NCI-H510A (cell line): Measurements from ENCODE around the gene EMC10.

ENCODE experiments used
- DNase-seq: peaks from one replicate; lab custom pipeline; 2025; lab: John Stamatoyannopoulos, UW

Gene EMC10

DNA sequence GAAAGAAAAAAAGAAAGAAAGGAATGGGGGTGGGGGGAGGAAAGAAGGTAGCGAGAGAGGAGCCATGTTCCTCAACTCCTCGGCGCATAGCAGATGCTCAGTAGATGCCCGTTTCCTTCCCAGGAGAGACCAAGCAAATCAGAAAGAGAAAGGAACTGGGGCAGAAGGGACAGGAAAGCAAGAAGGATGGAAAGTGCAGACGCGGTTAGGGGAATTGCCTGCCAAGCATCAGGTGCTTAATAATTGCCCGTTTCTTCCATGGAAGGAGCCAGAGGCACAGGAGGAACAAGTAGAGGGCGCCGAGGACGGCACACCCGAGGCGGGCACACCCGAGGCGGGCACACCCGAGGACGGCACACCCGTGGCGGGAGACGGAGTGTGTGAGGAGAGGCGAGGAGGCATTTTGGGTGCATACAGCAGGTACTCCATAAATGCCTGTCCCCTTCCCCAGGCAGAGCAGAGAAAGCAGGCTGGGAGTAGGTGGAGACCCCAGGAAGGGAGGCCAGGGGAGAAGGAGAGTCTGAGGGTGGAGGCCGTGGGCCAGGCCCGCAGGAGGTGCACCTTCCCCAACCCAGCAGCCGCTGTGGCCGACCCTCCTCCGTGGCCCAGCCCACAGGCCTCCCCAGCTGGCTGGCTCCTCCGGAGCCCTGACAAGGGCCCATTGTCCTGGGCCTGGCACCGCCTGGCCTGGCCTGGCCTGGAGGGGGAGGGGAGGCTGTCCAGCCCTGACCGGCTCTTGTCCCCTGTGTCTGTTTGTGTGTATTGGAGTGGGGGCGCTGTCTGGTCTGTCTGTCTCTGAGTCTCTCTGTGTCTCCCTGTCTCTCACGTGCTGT is 20.1 kb downstream of the EMC10 start:
- no peak for DNase-seq

DNA sequence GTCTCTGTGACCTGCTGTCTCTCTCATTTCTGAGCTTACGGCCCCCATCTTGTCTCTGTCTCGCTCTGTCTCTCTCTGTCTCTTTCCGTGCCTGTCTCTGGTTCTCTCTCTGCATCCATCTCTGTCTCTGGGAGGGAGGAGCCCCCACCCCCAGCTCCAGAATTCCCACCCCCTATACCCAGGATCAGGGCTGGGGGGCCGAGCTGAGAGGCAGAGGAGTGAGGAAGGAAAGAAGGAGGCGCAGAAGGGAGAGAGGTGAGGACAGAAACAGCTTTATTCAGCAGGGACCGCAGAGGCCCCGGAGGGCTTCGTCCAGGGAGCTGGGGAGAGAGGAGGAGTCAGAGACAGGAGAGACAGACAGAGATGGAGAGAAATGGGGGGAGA is 20.7 kb downstream of the EMC10 start:
- no peak for DNase-seq

DNA sequence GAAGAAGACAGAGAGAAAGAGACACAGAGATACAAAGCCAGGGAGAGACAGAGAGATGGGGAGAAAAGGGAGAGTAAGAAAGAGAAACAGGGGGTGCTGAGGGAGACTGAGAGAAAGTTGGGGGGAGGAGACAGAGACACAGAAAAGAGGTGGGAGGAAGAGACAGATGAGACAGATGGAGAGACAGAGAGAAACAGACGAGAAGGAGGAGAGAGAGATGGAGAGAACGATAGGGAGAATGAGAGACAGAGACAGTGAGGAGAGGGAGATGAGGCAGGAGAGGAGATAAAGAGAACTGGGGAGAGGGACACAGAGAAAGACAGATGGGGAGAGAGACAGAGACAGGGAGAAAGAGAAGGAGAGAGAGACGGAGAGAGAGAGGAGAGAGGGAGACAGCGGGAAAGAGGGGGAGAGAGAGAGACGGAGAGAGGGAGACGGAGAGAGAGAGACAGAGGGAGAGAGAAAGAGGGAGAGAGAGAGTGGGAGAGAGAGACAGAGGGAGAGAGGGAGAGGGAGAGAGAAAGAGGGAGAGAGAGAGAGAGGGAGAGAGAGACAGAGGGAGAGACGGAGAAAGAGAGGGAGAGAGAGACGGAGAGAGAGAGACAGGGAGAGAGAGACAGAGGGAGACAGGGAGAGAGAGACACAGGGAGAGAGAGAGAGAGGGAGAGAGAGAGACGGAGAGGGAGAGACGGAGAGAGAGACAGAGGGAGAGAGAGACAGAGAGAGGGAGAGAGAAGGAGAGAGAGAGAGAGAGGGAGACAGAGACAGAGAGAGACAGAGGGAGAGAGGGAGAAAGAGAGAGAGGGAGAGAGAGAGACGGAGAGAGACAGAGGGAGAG is 22.1 kb downstream of the EMC10 start:
- no peak for DNase-seq

DNA sequence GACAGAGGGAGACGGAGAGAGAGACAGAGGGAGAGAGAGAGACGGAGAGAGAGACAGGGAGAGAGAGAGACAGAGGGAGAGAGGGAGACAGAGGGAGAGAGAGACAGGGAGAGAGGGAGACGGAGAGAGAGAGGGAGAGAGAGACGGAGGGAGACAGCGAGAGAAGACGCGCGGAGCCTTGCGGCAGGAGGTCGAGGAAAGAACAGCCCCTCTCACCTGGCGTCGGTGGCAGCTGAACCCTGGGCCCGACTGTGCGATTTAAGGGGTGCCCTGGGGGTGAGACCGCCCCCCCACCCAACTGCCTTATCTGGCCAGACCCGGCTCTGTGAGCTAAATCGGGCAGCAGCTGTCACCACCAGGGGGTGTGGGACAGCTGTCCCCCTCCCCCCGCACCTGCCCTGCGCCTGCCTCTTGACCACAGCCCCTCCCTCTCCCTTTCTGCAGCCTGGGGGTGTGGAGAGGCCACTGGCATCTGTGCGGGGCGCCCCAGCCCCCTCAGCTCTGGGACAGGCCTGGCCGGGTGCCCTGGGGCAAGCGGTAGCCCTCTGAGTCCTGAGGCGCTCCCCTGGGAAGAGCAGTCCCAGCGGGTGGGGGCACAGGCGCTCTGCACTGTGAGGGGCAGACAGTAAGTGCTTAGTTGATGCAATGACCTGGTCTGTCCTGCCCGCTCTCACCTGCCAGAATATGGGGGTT is 23.9 kb downstream of the EMC10 start:
- no peak for DNase-seq

DNA sequence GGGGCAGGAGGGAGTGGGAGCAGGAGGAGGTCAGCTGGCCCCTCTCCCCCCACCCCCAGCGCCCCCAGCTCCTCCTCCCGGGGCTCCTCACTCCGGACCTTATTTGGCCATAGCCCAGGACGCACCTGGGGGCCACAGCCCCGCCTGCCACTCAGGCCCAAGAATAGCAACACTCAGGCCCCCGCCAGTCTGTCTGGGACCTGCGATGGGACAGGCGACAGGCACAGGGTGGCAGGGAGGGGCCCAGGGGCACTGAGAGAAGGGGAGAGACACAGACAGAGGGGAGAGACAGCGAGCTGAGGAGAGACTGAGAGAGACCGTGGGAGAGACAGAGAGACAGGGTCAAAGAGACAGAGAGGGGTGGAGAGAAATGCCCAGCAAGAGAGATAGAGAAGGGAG is 24.4 kb downstream of the EMC10 start:
- DNase-seq, result no peak

DNA sequence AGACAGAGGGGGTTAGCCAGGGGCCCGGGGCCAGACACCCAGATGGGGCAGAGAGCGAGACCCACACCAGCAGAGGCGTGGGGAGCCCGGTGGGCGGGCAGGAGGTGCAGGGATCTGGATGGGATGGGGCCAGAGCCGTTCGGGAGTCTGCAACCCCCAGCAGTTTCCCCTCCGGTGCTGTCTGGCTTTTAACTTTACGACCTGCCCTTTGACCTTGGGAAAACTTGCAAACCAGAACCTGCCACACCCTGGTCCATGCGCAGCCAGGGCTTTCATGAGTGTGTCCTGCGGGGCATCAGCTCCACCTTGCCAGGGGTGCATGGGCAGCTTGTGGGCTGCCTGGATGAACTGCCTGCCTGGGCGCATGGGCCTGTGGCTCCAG is 24.9 kb downstream of the EMC10 start:
- DNase-seq, result no peak

DNA sequence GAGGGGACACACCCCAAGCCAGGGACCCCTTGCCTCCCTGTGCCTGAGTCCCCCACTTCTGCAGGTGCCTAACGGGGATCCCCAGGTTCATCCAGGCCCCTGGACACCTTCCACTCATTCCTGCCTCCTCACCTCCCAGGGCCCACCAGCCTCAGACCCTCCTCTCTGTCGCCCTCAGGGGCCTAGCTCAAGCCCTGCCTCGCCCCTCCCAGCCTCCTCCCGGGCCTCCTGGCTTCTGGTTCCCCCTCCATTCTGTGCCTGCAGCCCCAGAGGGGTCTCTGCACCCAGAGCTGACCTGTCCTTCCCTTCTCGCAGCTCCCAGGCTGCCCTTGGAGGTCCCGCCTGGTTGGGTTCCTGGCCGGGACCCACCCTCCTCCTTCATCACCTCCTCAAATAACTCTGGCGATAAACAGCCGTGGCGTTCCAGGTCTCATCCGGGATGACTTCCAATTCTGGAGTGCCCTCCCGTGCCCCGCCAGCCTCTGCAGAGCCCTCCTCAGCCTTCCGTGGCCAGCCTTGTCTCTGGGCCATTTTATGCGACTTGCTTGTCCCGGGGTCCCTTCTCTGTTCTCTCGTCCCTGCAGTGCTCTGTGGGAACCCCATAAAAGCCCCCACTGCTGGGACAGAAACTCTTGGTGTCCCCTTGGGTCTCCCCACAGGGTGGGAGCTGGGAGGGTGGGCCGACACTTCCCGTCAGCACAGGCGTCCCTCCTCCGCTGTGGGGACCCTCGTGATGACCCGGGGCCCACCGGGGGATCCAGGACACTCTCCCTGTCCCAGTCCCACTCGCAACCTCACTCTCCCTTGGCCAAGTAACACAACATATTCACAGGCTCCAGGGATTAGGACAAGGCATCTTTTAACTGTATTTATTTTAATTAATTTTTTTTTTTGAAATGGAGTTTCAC is 25.5 kb downstream of the EMC10 start:
- DNase-seq, result no peak

DNA sequence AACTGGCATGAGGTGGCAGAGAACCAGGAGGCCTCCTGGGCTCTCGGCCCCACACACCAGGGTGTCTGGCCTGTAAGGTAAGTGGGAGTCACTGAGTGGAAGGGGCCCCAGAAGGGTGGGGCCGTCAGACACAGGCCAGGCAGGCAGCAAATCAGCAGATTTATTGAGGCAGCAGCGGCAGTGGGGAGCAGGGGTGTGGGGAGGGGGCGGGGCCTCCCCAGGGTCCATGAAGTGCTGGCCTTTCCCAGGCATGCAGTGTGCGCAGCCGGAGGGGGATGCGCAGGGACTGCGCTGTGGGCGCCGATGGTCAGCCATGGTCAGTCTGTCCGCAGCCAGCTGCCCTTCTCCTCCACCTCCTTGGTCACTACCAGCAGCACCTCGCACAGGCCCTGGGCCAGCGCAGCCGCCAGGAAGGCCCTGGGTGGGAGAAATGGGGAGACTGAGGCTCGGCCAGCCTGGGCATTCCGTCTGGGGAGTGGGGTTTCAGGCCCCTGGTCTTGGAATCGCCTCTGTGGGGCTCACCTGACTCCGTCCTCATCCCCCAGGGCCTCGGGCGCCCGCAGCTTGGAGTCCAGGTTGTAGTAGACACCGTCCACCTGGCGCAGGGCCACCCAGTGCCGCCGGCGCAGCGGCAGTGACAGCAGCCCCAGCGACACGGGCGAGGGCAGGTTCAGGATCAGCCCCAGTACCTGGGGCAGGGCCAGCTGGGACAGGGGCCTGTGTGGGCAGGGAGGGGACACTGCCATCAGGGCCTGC is 29.7 kb downstream of the EMC10 start:
- DNase-seq, result no peak

DNA sequence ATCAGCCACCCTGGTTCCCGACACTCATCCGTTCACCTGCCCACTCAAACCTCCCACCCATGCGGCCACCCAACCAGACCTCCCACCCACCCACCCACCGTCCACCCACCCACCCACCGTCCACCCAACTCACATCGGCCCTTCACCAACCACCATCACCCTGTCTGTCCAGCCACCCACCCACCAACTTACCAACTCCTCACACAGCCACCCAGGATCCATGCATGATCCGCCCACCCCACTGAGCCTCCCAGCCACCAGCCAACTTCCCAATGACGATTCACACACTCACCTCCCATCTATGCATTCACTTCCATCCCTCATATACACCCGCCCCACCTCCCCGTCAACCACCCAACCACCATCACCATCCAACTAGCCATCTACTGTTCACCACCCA is 30.4 kb downstream of the EMC10 start:
- no peak for DNase-seq

DNA sequence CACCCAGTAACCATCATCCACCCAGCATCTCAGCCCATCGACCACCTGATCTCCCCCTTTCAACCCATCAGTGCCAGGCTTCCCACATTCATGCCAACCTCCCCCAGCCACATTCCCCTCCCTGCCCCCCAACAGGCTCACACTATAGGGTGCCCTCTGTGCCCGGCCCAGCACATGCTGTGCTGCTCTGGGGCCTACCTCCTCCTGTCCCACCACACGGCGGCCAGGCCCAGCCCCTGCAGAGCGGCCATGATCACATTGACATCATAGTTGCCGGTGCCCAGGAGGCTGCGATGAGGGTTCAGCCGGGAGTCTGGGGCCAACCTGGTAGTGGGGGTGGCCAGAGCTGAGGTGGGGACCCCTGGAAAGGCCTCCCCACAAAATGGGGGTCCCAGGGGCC is 31.1 kb downstream of the EMC10 start:
- DNase-seq, result no peak

DNA sequence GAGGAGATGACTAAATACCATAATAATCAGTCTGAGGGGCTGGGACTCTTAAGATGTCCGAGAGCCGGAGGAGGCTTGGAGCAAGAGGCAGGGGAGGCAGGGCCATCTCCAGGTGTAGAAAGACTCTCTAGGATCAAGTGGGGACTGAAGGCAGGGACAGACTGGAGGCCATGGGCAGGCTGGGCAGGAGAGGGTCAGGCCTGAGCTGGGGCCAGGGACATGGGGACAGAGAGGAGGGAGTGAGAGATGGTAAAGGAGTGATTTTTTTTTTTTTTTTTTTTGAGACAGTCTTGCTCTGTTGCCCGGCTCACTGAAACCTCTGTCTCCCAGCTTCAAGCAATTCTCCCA is 32.5 kb downstream of the EMC10 start:
- no peak for DNase-seq

DNA sequence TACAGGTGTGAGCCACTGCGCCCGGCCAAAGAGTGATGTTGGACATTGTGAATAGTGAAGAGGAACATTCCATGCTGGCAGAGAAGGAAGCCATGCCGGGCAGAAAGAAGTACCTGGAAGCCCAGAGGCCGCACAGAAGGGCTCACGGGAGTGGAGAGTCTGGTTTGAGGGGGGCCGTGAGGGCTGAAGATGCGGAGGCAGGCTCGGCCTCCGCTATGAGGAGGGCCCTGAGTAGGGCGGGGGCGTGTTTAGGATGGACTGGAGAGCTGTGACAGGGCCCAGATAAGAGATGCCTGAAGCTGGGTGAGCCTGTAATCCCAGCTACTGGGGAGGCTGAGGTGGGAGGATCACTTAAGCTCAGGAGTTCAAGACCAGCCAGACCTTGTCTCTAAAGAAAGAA is 33.1 kb downstream of the EMC10 start:
- no peak for DNase-seq

DNA sequence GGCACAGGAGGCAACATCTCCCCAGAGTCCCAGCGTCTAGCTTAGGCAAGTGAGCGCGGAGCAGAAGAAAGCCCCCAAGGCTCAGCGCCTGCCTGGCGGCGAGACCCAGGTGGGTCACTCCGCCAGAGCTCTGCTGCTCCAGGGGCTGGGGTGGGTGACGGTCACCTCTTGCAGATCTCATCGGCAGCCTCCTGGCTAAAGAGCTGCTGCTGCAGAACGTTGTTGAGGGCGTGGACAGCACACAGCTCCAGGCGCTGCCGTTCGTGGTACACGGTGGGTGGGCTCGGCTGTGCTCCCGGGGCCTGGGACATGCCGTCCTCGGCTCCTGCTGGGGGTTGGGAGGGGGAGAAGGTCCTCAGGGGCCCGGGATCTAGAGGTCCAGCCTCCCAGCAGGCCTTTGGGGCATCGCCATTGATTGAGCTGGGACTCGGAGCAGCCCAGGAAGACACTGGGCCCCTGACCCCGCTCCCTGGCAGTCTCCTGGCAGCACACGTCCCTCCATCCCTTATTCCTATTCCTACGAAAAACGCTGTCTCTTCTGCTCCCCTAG is 33.9 kb downstream of the EMC10 start:
- no peak for DNase-seq

DNA sequence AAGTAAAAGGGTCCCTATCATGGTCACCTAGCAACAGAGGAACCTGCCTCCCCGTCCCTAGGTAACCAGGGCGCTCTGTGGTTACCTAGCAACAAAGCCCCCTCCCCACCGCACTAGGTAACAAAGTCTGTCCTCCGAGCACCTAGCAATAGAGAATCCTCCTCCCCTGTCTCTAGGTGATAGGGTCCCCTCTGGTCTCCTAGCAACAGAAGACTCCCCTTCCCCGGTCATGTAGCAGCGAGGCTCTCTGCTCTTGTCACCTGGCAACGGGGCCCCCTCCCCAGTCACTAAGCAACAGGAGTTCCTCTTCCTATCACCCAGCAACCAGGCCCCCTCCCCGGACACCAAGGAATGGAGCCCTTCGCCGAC is 34.4 kb downstream of the EMC10 start:
- DNase-seq, result no peak

DNA sequence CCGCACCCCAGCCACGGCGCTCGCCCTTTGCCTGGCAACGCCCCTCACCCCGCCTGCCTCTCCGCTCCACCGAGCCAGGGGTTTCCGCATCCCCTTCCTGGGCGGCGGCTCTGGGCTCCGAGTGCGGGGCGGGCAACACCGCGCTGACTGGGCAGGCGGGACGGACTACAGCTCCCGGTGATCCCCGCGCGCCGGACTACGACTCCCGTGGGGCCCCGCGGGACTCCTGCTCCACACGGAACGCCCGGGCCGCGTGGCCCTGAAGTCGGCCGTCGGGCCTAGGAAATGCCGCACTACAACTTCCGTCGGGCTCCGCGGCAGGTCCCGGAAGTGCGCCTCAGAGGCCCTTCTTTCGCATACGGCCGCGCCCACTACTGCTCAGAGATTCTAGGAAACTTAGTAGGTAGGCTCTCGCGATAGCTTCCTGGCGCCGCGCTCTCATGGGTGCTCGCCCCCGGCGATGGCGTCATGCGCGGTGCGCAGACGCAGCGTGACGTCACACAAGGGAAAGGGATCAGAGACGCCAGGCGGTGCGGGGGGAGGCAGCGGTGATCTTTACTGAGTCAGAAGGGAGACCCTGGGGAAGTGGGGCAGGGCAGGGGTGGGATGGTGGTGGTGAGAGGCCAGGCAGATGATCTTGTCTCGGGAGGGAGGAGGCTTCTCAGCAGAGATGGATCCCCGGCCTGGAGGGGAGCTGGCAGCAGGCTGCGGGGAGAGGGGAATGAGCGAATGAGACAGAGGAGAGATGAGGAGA is 34.9 kb downstream of the EMC10 start, which contains the start of gene JOSD2:
TSS of gene JOSD2 (minus strand) at position 123 of the 754 bp plus-strand sequence. CDS start 760 bp downstream, outside the sequence.
- DNase-seq, result peak; percentile 80

DNA sequence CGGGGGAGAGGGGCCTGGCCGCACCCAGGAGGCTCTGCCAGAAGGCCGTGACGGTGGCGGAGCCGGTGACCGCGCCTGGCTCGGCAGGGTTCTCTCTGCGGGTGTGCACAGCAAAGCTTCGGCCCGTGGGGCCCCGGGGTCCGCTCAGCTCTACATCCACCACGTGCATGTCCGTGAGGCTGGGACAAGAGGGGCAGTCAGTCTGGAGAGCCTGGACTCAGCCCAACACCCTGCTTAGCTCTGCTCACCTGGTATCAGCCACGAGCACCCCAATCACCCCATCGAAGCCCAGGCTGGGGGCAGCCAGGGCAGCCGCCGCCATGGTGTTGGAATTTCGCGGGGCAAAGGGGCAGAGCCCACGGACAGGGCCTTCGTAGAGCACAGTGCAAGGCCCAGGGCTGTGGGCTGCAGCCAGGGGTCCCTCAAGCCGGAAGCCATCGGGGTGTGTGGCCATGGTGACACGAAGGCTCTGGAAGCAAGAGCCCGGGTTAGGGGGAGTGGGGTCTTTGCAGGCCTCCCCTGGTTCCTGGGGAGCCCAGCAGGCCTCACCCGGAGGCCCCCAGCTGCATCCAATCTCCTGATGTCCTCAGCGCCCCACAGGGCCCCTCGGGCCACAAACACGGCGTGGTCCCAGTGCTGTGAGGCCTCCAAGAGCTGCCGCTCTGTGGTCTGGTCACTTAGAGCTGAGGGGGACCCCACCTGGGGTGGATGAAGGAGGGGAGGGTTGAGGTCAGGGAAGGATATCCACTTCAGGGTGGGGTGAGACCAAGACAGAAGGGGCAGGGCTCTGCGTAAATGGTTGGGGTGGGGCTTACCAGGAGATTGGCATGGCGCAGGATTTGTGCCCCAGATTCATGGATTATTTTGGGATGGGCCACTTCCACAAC is 36.0 kb downstream of the EMC10 start:
- DNase-seq, result no peak

DNA sequence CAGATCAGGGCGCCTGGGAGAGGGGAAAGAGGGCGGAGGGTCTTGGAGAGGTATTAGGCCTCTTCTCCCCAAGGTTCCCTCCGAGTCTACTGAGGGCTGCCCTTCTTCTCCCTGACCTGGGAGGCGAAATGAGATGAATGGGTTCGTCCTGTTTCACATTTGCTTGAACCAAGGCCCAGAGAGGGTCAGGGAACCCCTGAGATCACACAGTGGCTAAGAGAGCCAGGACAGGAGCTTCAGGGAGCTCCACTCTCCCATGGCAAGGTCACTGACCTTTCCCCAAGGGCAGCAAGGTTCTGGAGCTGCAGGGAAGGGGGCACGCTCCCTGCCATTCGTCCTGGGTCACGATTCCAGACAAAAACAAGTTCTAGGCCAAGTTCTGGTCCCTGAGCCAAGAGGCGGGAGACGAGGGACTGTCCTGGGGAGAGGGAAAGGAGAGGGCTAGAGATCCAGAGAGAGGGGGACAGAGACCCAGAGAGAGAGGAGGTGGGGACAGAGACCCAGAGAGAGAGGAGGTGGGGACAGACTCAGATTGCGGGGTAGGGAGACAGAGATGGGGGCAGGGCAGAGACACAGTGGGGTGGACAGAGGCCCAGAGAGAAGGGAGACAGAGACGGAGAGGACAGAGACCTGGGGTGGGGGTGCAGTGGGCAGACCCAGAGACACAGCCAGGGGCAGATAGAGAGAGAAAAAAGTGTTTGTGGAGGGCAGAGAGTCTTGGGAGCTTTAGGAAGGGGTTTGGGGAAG is 36.9 kb downstream of the EMC10 start:
- no peak for DNase-seq

DNA sequence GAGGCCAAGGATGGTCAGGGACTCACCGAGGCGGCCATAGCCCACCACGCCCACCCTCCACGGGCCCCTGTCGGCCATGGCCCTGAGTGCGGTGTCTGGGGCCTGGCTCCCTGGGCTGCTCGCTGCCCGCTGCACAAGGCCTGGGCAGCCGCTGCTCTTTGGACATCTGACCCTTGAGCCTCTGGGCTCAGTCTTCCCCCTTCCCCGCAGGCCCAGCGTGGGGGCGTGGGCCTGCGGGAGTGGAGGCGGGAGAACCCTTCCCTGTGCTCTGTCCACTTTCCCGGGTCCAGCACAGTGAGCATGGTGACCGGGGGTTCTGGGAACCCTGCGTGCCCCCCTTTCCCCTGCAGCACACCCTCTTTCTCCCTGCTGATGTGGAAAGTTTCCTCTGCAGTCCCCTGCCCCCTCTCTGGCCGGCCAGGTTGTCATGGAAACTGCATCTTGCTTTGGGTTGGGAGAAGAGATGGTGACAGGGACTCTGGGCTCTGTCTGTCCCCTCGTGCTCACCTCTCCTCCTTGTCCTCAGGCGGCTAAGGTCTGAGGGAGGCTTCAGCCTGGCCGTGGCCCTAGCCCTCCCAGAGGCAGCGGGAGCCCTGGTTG is 37.5 kb downstream of the EMC10 start, which contains the start of gene ASPDH:
TSS of gene ASPDH (minus strand) at position 168 of the 600 bp plus-strand sequence. CDS start at position 78, 90 bp downstream.
- DNase-seq, result no peak
